ENCODE measurements around the gene FFAR4.
A peak's percentile ranks its signal among the peaks of the same experiment; 100 is the strongest.

Gene FFAR4

DNA sequence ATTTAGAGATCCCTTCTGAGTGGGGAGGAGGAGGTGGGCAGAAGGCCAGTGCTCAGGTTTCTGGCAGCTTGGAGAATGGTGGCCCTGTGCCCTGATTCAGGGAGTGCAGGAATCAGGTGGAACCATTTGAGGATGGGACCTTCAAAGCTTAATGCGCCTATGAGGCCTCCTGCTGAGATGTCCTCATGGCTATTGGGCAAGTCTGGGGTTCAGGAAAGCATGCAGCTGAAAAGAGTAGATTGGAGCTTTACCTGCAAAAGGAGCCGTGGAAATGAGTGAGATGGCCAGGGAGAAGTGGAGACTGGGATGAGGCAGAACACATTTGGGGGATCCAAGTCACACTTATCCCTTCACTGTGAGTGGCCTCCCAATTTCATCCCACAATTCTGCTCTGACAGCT, 6.1 kb downstream of the FFAR4 start:
- no peak for DNase-seq

DNA sequence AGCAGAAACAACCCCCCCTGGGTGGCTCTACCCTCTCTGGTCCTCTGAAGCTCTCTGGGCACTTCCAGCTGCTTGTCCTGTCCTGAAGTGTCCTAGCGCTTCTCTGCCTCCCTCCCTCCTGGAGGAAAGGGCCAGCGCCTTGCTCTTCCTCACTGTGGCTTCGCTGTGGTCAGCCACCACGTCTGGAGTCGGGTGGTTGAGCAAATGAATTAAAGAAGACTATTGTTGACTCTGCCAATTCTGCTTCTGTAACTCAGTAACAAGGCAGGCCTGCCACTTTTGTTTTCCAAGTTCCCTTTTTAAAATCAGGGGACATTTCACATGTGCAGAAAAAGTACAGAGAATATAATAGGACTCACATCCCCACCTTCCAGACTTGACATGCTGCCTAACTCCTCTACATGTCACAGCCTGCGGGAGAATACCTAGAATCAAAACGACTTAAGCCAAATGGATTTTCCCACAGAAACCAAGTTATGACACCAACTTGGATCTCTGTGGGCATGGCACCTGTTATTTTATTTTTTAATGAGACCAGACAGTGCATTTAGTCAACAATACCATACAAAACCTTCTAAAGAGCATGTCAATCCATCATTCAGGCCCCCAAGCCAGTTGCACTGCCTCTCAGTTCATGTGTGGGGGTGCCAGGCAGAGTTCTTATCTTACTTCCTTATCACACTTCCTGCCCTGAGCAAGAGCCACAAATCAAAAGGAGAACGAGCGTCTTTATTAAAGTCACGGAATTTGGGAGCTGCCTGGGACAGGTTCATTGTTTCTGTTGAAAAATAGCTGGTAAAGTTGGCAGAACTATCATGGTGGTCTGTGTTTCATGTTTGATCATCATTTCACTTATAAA, 6.8 kb downstream of the FFAR4 start:
- peak; percentile 82 to 93 (median 90) for DNase-seq

DNA sequence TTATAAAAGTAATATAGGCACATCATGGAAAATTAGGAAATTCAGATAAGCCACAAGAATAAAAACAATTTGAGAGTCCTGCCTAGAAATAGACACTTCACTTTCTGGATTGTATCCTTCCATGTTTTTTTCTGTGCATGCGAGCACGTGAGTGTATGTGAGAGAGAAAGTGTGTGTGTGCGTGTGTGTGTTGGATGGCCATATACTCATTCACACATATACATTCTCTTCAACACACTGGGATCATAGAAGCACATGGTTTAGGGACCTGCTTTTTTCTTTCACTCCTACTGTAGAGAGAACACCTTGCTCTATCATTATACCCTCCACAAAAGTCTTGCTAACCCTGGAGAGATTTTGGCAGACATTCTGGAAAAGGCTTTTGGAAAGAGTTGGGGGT, 7.5 kb downstream of the FFAR4 start:
- no peak for DNase-seq

DNA sequence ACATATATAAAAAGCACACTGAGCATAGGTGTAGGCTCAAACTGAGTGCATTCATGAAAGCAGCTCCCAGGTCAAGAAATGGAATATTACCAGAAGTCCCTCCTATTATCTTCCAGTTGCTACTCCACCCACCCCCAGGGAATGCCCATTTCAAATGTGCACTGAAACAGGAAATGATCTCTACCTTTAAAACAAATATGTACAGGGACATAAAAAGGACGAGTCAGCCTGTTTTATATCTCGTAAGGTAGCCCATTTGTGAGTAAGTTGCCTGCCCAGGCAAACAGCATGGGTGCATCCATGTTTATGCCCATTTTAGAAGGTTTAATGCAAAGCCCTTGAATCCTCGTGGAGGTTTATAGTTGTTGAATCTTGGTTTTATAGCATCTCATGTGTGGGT, 10.4 kb downstream of the FFAR4 start:
- no peak for DNase-seq

DNA sequence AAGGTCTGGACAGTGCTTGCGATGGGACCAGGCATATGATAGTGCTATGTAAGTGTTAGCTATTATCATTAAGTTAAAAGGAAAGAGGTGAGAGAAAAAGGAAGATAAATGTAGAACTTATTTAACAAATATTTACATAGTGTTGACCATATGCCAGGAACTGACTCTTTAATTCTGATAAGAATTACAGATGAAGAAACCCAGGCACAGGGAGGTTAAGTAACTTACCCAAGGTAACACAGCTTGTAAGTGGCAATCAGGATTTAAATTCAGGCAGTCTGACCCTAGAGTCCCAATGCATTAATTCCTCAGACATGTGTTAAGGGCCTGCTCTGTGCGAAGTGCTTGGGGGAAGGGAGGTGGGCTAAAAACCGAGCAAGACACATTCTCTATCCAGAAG, 11.1 kb downstream of the FFAR4 start:
- no peak for DNase-seq

DNA sequence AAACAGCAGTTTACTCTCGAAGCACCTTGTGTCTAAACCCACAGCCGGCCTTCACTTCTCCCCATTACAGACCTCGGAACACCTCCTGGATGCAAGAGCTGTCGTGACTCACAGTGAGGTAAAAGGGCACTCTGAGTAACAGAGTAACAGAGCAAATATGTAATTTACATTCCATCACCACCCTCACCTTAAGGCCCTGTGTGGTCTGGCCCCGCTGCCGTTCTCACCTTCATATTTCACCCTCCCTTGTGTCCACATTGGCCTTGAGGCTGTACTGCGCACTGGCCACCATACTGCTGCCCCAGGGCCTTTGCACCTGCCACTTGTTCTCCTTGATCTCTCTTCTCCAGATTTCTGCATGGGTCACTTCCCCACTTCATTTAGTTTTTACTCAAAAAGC, 12.6 kb downstream of the FFAR4 start:
- no peak for DNase-seq

DNA sequence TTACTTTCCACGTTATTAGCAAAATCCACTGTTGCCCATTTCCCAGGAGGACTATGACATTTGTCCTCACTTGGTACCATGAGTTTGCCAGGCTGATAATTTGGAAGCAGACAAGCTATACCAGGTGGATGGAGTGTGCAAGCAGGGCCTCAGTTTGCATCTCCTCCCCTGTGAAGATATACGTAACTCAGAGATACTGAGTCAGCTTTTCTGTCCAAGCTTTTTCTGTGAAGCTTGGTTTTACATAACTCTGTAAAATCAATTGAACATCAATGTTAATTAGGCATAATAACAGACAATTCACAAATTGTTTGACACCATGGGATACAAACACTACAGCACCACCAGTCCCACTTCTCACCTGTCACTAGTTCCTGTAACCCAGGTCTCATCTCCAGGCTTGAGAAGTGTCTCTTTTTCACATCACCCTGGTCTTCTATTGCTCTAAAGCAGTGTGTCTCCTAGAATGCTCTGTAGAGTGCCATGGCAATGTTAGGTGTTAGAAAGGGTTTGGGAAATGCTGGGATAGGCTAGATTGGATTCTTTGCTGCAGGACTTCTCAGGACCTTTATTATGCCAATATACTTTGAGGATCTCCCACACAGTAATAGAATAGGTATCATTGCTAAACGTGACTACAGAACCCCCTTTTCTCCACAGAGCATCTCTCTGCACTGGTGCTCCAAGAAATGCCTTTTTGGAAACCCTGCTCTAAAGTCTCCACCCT, 13.7 kb downstream of the FFAR4 start:
- DNase-seq = no peak

DNA sequence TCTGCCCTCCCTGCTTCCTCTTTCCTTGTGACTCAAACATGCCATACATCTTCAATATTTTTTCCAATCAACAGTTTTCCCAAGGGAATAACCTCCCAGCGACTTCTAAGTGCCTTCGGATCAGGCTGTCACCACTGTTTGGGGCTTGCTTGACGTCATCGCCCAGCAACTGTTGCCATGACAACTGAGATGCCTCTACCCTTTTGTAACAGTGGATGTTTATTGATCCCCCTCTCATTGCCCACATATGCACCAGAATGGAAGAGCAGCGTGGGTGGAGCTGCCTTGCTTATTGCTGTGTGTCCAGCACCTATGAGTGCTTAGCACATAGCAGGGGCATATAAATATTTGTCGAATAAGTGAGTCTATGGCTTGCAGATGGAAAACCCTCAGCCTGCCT, 14.4 kb downstream of the FFAR4 start:
- no peak for DNase-seq

DNA sequence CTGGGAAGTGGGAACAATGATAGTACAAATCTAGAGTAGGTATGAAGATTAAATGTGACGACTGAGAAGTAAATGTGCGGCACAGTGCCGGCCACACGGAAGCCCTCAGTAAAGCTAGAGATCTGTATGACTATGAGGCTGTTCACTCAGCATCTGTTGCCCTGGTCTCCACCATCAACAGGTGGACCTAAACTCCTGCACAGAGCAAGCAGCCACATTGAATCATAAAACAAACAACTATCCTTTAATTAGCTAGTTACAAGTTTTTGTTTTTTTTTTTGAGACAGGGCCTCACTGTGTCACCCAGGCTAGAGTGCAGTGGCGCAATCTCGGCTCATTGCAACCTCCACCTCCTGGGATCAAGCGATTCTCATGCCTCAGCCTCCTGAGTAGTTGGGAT, 18.0 kb downstream of the FFAR4 start:
- DNase-seq = no peak

DNA sequence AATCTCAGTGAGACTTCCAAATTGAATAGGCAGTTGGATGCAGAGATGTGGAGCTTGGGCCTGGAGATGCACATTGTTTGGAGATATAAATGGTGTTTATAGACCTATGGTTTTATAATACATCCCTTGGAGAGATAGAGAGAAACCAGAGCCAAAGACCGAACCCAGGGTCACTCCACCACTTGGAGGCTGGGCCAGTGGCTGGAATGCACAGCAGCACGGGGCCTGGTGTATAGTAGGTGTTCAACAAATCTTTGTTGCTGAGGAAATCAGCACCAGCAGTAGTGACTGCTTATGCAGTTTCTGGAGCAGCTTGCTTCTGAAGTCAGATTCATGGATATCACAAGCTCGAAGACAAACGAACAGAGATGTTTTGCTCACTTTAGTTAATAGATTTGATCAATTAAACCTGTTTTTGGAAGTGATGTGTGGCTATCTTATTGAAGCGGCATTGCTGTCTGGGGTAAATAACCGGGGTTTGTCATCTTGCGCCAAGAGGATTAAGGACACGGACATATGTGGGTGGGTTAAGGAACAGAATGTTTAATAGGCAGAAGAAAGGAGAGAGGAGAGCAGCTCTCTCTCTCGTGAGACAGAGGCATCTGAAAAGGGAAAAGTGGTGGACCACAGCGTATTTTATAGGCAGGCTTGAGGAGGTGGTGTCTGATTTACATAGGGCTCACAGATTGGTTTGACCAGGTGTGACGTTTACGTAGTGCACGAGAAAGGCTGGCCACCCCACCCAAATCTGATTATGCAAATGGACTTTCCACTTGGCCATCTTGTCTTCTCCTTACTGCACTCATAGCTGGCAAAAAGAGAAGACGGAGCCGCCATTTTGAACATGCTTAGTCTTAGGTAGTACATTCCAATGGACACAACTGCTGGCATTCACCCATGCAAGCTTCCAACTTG, 23.4 kb downstream of the FFAR4 start:
- no peak for DNase-seq

DNA sequence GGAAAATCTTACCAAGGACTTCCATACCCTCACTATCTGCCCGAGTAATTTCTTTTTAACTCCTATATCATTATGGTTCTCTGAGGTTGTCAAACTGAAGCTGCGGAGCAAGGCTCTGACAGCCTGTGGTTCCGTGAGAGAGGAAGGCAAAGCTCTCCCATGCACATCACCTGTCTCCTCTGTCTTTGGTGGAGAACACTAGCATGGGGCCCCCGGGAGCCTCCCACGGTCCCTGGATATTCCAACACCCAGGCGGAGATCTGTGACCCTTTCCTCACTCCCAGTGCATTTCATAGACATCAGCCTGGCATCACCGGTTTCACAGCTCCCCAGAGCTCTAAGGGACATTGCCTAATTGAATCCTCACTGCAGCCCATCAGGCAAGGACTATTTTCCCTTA, 24.2 kb downstream of the FFAR4 start:
- no peak for DNase-seq

DNA sequence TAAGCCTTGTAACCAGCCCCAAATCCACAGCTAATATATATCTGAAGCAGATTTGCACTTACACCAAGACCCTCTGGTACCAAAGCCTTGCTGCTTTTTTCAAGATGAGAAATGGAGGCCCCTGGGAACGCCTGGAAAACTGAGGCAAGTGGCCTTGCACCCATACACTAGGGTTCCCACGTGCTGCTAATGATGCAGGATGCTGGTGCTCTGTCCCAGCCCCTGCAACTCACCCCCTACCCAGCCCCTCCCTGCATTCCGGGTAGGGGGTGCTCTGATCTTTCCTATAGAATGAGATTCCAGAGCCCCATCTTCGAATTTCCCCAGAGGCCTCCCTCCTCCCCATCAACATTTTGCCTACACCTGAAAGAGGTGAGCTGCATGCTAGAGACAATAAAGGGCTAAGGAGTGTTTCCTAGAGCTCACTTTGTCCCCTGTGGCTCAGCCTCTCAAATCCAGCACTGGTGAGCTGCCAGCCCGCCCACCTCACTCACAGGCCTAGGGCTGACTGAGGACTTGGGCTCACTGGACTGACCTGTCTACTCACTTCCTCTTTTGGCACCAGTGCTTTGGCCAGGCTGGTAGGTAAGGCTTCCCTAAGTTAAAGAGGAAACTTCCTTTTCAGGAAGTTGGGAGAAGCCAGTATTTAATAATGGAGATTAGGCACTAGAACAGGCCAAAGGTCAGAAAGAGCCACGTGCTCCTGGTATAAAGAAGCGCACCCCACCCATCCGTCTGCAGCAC, 24.8 kb downstream of the FFAR4 start:
- DNase-seq = peak; percentile 53 to 77 (median 70)

DNA sequence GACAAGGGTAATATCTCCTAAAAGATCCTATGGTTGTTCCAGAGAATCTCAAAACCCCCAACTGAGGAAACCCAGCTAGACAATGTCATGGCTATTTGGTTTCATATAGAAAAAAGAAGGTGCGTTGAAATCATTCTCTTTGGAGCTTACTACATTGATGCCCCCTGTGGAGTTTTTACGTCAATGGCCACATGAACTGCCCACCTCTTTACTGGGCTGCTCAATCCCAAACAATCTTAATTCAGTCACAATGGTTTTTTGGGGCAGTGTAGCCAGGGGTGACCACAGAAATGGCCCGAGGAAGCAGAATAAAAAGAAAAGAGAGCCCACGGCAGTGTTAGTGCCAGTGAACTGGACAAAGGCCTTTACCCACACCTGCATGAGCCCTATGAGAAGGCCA, 26.8 kb downstream of the FFAR4 start:
- DNase-seq = no peak

DNA sequence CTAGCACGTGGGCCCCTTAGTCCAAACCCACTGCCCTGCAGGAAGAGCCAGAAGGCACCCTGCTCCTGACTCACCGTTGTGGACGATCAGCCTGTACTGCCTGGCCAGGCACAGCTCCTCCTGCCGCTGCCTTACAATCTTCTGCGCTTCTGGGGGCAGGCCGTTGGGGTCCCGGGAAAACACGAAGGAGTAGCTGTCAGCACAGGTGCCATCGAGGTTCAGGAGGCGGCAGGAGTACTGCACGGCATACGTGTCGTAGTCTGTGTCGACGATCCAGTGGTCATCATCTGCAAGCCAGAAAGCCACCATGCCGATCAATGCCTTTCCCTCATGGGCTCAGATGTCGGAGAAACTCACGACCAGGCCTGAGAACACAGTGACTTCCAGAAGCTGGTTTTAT, 27.3 kb downstream of the FFAR4 start:
- no peak for DNase-seq

DNA sequence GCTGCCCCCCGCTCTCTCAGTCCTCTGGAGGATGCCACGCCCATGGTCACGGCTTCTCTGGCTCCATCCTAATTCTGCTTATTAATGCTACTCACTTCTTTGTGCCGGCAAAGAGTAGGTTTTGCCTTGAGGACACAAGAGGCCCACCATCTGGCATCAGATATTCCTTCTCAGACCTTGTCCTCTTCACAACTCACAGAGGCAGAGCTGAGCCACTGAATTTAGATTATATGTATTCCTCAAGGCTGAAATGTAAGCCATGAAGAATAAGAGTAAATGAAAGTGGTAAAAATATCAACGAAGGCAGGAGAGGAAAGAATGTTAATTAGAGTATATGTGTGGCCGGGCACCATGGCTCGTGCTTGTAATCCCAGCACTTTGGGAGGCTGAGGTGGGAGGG, 28.1 kb downstream of the FFAR4 start:
- DNase-seq = no peak

DNA sequence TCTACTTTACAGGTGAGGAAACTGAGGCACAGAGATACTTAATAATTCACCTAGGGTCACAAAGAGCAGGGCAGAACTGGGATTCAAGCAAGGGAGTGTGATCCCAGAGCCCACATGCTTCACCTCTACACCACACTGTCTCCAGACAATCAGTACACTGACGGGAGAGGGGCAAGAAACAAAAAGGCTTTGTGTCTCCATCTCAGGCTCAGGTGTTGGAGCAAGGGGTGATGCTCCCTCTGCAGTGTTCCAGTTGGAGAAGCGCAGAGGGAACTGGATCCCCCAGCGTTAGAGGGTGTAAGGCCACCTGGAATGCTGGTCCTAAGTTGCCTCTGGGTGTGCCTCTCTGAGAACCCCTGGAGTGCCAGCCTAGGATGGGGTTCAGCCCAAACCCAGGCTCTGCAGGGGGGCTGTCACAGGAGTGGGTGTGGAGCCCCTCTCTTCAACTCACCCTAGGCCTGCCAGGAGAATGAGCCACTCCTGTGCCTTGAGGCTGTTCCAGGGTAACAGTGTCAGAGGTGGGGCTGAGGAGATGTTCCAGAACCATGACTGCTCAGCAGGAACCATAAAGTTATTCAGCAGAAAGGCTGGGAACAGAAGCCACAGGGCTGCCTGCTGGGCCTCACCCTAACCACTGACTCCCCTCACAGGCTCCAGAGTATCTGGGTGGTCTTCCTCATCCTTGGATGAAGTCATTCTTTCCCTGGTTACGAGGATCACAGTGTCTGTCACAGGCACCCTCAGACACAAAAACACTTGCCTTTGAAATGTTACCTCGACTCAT, 29.1 kb downstream of the FFAR4 start:
- no peak for DNase-seq

DNA sequence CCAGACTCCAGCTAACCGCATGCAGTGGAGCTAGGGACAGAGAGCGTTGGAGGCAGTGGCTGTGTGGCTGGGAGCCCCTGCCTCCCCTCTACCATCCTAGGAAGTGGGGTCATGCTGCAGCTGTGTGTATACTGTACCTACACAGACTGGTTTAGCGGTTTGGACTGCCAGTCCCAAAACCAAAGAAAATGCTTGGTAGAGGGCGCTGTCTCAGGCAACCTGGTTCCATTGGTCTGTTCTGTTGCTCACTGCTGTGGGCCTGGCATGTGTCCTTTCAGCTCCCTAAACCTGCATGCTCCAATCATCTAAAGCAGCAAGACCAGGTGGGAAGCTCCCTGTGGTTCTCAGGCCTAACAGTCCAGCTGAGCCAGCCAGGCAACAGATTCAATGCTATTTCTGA, 30.1 kb downstream of the FFAR4 start:
- no peak for DNase-seq

DNA sequence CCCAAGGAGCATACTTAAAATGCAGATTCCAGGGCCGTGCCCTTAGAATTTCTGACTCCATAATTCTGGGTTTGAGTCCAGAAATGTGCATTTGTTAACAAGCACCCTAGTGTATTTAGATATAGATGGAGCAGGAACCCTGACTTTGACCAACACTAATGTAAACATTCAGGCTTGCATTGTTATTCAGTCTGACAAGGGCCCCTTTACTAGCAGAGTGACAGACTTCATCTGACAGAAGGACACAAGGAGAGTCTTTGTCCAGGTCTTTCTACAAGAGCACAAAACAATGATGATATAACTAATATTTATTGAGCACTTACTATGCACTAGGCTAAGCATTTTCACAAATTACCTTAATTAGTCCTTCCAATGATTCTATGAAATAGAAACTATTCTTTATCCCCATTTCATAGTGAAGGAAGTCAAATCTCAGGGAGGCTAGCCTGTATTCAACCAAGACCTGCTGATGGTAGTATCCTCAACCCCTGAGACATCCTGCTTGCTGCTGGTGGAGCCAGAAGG, 30.7 kb downstream of the FFAR4 start:
- no peak for DNase-seq

DNA sequence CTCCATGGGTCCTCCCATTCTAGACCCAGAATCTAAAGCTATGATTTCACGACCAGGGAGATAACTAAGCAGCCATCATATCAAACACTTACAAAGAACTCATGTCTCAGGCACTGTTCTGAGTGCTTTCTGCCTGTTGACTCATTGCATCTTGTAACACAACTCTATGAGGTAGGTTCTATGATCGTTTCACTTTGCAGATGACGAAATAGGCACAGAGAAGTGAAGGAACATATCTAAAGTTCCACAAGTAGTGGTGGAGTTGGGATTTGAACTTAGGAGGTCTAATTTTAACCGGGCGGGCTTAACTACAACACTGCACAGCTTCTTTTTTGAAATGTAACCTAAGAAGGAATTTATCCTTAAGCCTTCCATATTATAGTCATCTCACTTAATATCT, 31.7 kb downstream of the FFAR4 start:
- peak in 3 of 4 experiments; percentile 15 to 30 (median 19) for DNase-seq

DNA sequence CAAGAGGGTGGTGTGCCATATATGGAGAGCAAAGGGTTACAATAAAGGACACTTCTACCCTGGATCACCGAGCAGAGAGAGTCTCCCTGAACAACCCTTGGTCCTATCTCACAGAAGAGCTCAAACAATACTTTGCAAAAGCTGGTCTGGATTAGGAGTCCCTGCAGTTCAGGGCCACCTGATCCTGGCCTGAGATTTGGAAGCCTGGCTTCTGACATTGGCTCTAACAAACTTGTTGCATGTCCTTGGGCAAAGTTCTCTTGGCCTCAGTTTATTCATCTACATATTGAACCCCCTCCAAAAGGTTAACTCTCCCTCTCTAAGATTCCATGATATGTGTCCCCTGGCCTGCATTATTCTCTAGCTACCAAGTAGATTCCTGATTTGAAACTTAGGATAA, 32.9 kb downstream of the FFAR4 start:
- no peak for DNase-seq

DNA sequence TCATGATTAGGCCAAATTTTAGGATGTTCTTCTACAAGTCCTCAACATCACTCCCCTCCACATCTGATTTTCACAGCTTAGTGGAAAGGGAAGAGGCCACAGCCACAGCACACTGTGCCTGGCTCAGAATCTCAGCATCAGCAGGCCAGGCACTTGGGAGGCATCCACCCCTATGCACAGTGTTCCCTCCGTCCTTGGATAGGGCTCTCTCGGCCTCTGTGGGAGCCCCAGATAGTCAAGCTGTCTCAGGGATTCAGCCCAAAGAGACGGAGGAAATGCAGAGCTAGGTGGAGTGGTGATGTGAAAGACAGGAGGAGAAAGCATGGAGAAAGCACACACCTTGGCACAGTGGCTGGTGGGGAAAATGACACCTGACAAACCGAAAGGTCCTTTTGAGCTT, 33.3 kb downstream of the FFAR4 start:
- DNase-seq = no peak
